Measurements from ENCODE around the gene KIAA1614.

Gene KIAA1614

GRCh38 chr1:180912801-180913565 is at the start of gene KIAA1614:
Gene KIAA1614, plus strand, starts transcription at chr1:180912897. Its CDS starts 347 bp downstream, at chr1:180913244.
- DNase-seq (ENCODE audit: low read depth in 3 of 3) = no peak

- peak in 1 of 3 donors; percentile 6 for DNase-seq (ENCODE audit: low read depth in 3 of 3)
Observed at GRCh38 chr1:180863158-180863775, 49.4 kb upstream of the KIAA1614 start.

- DNase-seq (ENCODE audit: low read depth in 3 of 3) = no peak
Observed at GRCh38 chr1:180881806-180882509, 30.7 kb upstream of the KIAA1614 start.

- DNase-seq (ENCODE audit: low read depth in 3 of 3) = no peak
Observed at GRCh38 chr1:180884588-180885300, 28.0 kb upstream of the KIAA1614 start.

GRCh38 chr1:180886338-180886737 is 26.4 kb upstream of the KIAA1614 start:
- DNase-seq (ENCODE audit: low read depth in 3 of 3) = no peak

GRCh38 chr1:180887841-180888240 is 24.9 kb upstream of the KIAA1614 start:
- no peak for DNase-seq (ENCODE audit: low read depth in 3 of 3)

GRCh38 chr1:180888870-180889269 is 23.8 kb upstream of the KIAA1614 start:
- DNase-seq (ENCODE audit: low read depth in 3 of 3) = no peak

- DNase-seq (ENCODE audit: low read depth in 3 of 3) = no peak
Observed at GRCh38 chr1:180889325-180889724, 23.4 kb upstream of the KIAA1614 start.

- no peak for DNase-seq (ENCODE audit: low read depth in 3 of 3)
Observed at GRCh38 chr1:180892272-180892671, 20.4 kb upstream of the KIAA1614 start.

- no peak for DNase-seq (ENCODE audit: low read depth in 3 of 3)
Observed at GRCh38 chr1:180892675-180893074, 20.0 kb upstream of the KIAA1614 start.

- DNase-seq (ENCODE audit: low read depth in 3 of 3) = no peak
Observed at GRCh38 chr1:180893614-180894013, 19.1 kb upstream of the KIAA1614 start.

GRCh38 chr1:180896161-180896560 is 16.5 kb upstream of the KIAA1614 start:
- DNase-seq (ENCODE audit: low read depth in 3 of 3) = no peak

- DNase-seq (ENCODE audit: low read depth in 3 of 3) = no peak
Observed at GRCh38 chr1:180898441-180899219, 14.1 kb upstream of the KIAA1614 start.

- no peak for DNase-seq (ENCODE audit: low read depth in 3 of 3)
Observed at GRCh38 chr1:180899262-180899661, 13.4 kb upstream of the KIAA1614 start.

GRCh38 chr1:180901076-180901990 is 11.4 kb upstream of the KIAA1614 start:
- no peak for DNase-seq (ENCODE audit: low read depth in 3 of 3)

- DNase-seq (ENCODE audit: low read depth in 3 of 3) = no peak
Observed at GRCh38 chr1:180902541-180902940, 10.2 kb upstream of the KIAA1614 start.

GRCh38 chr1:180905927-180906326 is 6.8 kb upstream of the KIAA1614 start:
- DNase-seq (ENCODE audit: low read depth in 3 of 3) = no peak

GRCh38 chr1:180906511-180906910 is 6.2 kb upstream of the KIAA1614 start:
- no peak for DNase-seq (ENCODE audit: low read depth in 3 of 3)

GRCh38 chr1:180907313-180908055 is 5.2 kb upstream of the KIAA1614 start:
- DNase-seq (ENCODE audit: low read depth in 3 of 3) = no peak

Data from stimulated activated CD4-positive, alpha-beta T cell treated with anti-CD3 and anti-CD28 coated beads, TNF-alpha, amount 100 ng/mL, for 48 hours (primary cell).